ENCODE results near the gene TELO2.

Gene TELO2

DNA sequence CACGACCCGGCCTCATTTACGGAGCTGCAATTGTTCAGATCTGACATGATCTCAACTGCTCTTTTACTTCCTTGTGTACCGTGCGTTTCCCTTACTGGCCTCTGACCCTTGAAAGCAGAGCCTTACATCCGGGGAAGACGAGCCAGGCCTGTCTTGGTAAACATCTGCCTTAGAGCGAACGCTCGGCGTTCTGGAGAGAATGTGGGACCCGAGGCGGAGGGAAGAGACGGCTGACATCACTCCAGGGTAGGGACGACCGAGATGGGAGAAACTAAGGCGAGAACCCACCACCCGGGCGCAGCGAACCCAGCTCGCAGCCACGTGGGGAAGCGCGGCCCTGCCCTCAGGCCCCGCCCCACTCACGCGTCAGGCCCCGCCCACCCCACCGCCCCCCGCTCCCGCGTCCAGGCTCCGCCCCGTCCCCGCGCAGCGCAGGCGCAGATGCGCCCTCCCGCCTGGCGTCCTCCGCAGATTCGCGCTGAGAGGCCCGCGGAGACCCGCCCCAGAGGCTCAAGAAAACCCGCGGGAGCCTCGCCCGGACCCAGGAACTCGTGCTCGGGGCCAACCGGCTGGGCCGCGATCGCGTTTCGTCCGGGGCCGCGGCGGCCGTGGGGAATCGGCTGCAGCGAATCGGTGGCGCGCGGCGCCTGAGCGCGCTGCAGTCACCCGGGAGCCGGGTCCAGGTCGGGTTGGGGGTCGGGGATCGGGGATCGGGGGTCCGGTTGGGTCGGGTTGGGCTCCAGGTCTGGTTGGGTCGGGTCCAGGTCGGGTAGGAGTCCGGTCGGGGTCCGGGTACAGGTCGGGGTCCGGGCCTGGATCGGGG is at the start of gene TELO2:
Gene TELO2 (plus strand): TSS at position 438 of the 823 bp plus-strand sequence. CDS start 922 bp downstream, outside the sequence.
- Mint-ChIP-seq H3K9me3 (no peaks in the 10 kb centered on the region), H3K27ac (peak within 1 kb of the TSS; percentile 100), H3K36me3 (peaks cover 4% of the 10 kb centered on the region), H3K4me3 (peak within 1 kb of the TSS; percentile 97), H3K4me1 (peaks cover 10% of the 10 kb centered on the region), H3K27me3 (no peaks in the 10 kb centered on the region)

DNA sequence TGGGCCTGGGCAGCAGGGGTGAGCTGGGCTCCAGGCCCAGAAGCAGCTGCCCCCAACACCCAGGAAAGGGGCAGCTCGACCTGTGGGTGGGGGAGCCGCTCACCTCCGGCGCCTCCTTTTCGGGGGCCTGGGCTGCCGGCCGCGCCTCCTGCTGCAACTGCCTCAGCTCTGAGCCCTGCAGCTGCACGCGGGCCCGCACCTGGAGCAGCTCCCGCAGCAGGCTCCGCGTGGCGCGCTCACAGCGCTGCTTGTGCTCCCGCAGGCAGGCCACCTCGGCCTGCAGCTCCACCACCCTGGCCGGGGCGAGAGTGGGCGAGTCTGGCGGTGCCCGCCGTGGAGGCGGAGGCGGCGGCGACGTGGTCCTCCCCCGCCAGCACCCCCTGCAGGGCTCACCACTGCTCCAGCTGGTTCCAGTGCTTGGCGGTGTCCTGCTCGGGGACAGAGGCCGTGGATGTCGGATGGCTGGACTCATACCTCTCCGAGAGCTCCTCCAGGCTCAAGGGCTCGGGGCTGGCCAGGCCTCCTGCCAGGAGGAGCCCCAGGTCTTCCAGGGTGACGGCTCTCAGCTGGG is 49.7 kb upstream of the TELO2 start:
- H3K27ac Mint-ChIP-seq, result no peak overlapping the region

DNA sequence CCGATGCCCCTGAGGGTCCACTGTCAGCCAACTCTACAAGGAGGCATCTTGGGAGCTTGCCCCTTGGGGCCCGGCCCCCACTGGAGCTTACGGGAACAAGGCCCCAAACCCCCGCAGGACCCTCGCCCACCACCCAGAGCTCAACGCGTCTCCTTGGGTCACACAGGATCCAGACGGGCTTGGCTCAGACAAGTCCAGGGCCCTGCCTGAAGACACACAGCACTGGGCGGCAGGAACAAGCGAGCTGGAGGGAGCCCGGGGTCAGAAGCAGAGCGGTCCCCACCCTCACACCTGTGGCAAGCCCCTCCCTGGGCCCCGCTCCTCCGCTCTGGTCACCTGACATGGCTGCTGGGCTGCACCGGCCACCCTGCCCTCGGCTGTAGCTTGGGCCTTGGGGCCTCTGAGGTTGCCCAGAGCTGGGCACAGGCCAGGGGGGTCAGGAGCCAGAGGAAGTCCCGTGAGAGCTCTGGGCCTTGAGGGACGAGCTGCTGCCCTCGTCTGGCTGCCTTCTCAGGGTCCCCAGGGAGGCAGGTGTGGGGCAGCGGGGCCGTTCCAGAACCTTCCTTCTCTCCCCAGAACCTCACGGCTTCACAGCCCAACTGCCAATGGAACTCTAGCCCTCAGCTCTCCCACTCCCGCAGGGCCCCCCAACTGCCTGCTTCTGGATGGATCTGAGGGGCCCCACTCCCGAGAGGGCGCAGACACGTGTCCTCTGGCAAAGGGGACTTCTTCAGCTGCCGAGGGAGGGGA is 49.0 kb upstream of the TELO2 start, which contains the start of gene CCDC154:
Gene CCDC154 (minus strand): TSS at position 577 of the 750 bp plus-strand sequence. CDS start 234 bp downstream, at position 343.
- no peaks in the 10 kb centered on the region for H3K36me3 Mint-ChIP-seq
- no peaks in the 10 kb centered on the region for H3K4me1 Mint-ChIP-seq
- no peak within 1 kb of the TSS for H3K27ac Mint-ChIP-seq
- no peaks in the 10 kb centered on the region for H3K9me3 Mint-ChIP-seq
- H3K27me3 Mint-ChIP-seq, result no peaks in the 10 kb centered on the region
- no peak within 1 kb of the TSS for H3K4me3 Mint-ChIP-seq

More for the DNA sequence above, 49.7 kb upstream of the TELO2 start:
- Mint-ChIP-seq H3K27me3 (no peaks in the 10 kb centered on the region), H3K9me3 (no peaks in the 10 kb centered on the region), H3K4me3 (no peak overlapping the region), H3K4me1 (no peaks in the 10 kb centered on the region), H3K36me3 (no peaks in the 10 kb centered on the region)

DNA sequence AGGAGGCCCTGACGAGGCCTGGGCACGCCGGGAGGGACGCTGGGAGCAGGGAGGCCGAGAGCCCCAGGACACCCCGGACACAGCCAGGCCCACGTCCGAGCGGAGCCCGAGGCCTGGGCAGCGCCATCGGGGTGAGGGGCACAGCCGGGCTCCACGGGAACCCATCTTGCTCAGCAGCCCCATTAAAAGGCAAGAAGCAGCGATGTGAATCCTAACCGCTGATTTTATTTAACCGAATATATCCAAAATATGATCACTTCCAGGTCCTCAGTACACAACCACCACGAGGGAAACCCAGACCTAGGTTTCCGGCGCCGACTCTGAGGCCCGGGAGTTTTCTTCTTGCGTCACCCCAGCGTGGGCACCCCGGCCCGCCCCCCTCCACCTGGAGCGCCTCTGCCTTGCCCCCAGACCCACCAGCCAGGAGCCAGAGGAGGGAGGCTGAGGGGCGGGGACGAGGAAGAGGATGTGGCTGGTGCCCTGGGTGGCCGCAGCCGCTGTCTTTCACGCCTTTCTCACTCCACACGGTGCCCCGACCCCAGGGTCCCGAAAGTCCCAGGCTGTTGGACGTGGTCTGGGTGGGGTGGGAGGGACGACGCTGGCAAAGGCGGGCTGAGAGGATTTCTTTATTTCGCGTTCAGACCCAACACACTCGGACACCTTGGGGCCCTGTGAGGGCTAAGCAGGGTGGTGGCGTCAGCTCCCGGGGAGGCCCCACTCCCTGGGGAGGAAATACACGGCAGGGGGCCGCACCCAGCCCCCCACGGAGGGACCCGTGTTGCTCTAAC is 48.2 kb upstream of the TELO2 start:
- no peaks in the 10 kb centered on the region for H3K27me3 Mint-ChIP-seq
- no peak overlapping the region for H3K4me3 Mint-ChIP-seq
- H3K9me3 Mint-ChIP-seq, result no peaks in the 10 kb centered on the region
- no peak overlapping the region for H3K27ac Mint-ChIP-seq
- H3K36me3 Mint-ChIP-seq, result no peaks in the 10 kb centered on the region
- no peaks in the 10 kb centered on the region for H3K4me1 Mint-ChIP-seq

DNA sequence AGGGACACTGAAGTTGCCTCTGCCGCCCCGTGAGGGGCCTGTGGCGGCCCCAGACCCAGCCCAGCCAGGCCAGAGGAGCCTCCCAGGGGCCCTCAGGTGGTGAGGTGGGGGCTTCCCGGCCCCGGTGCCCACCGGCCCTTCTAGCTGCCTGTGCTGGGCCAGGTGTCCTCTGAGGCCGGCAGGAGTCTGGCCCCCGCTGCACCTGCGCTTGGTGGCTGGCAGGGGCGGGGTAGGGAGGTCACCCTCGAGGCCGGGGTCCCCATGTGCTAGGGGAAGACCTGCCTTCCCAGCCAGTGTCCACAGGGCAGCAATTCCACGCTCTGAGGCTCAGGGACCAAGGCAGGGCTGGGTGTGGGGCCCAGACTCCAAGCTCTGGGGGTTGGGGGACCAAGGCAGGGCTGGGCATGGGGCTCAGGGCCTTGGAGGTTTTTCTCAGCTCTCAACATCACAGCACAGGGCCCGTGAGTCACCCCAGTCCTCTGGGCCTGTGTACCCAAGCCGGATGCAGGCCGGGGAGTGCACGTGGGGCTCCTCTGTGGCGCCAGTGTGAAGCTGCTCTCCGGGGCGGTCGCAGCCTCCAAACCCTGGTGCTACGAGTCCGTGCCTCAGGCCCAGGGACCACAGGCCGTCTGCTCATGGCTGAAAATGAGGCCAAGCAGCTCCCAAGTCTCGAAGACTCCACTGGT is 47.5 kb upstream of the TELO2 start:
- H3K4me1 Mint-ChIP-seq, result no peaks in the 10 kb centered on the region
- no peak overlapping the region for H3K27ac Mint-ChIP-seq
- no peaks in the 10 kb centered on the region for H3K9me3 Mint-ChIP-seq
- H3K27me3 Mint-ChIP-seq, result no peaks in the 10 kb centered on the region
- no peak overlapping the region for H3K4me3 Mint-ChIP-seq
- H3K36me3 Mint-ChIP-seq, result no peaks in the 10 kb centered on the region

DNA sequence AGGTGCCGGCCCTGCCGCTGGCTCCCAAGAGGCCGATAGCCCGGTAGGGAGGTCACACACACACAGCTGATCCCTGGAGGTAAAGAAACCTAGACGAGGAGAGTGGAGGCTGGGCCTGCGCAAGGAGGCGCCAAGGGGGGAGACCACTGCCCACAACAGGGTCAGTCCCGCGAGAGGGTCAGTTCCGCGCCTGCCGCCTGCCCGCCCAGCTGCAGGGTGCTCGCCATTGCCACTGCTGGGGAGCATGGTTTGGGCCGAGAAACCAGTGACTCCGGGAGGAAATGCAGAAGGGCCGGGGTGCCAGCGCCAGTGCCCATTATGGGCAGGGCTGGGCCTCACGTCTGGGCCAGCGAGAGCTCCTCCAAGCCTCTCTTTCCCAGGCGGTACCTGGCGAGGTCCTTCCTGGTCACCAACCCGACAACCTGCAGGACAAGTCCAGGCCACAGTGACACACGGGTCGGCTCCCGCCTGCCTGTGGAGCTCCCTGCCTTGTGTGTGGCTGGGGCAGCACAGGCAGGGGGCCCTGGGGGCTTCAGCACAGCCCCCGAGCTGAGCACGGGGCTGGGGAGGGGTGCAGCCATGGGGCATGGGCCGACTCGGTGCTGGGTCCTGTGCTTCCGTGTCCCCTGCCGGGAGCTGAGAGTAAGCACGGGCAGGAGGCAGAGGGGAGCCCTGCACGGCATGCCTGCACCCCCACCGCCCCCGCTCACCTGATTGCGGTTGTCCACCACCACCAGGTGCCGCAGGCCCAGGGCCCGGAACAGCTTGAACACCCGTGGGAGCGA is 46.7 kb upstream of the TELO2 start:
- Mint-ChIP-seq H3K4me3 (no peak overlapping the region), H3K9me3 (no peaks in the 10 kb centered on the region), H3K4me1 (no peaks in the 10 kb centered on the region), H3K27ac (no peak overlapping the region), H3K36me3 (no peaks in the 10 kb centered on the region), H3K27me3 (no peaks in the 10 kb centered on the region)

DNA sequence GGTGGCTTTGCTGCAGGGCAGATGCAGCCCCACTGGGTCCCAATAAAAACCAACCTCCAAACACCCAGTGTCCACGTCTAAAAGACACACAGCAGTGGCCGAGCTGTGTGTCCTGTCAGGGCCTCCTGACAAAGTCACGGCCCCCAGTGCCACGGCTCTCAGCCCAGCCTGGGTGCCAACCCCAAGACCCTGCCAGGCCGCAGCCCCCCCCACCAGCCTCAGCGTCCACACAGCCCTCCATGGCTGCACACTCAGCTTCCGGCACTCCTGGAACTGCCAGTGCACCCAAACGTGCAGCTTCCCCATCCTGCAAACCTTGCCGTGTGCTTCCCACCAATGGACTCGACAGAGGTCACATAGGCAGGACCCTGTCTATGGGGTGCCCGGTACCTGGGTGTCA is 45.2 kb upstream of the TELO2 start:
- Mint-ChIP-seq H3K27me3 (no peaks in the 10 kb centered on the region), H3K27ac (no peak overlapping the region), H3K4me1 (no peaks in the 10 kb centered on the region), H3K4me3 (no peak overlapping the region), H3K36me3 (no peaks in the 10 kb centered on the region), H3K9me3 (no peaks in the 10 kb centered on the region)

DNA sequence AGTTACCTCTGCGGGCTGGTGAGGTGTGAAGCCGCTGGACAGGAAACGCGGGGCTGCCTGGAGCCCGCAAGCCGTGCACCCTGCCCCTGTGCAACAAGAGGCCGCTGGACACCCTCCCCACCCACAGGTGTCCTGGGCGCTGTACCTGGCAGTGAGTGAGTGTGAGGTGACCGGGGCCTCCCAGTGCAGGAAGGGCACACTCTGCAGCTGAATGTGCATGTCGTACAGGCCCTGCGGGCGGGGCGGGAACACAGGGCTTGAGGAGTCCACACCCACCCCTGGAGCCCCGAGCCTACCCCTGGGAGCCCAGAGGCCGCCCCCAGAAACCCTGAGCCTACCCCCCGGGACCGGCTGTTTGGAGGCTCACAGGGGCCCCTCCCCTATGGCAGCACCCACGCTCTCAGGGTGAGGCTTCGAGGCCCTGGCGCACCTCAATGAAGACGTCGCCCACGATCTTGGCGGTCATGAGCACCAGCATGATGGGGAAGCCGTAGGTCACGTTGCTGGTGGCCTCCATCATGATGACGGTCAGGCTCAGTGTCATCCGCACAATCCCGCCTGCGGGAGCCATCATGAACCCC is 44.5 kb upstream of the TELO2 start:
- Mint-ChIP-seq H3K27ac (peak overlapping the region; percentile 59), H3K4me1 (no peaks in the 10 kb centered on the region), H3K36me3 (no peaks in the 10 kb centered on the region), H3K4me3 (no peak overlapping the region), H3K9me3 (no peaks in the 10 kb centered on the region), H3K27me3 (no peaks in the 10 kb centered on the region)

DNA sequence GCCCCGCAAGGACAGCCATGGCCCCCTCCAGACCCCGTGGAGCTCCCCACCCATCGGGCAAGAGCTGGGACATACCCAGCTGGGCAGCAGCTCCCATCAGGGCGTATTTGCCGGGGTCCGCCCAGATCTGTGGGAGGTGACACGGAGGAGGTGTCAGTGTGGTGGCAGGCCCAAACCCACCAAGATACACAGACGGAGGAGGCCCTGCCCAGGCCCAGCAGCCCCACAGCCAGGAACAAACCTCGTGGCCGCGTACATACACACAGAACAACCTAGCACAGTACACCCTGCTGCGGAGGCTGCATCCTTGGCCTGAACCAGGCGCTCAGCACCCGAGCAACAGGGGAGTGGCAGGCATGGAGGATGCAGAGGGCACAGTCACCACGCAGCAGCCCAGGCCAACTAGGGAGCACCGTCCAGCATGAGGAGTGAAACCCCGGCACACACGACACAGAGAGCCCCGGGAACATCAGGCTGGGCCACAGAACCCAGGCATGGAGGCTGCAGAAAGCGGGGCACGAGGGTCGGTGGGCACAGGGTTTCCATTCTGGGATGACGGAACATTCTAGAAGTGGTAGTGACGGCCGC is 43.9 kb upstream of the TELO2 start:
- no peaks in the 10 kb centered on the region for H3K4me1 Mint-ChIP-seq
- H3K4me3 Mint-ChIP-seq, result no peak overlapping the region
- H3K27ac Mint-ChIP-seq, result peak overlapping the region; percentile 59
- H3K9me3 Mint-ChIP-seq, result no peaks in the 10 kb centered on the region
- no peaks in the 10 kb centered on the region for H3K36me3 Mint-ChIP-seq
- H3K27me3 Mint-ChIP-seq, result no peaks in the 10 kb centered on the region

DNA sequence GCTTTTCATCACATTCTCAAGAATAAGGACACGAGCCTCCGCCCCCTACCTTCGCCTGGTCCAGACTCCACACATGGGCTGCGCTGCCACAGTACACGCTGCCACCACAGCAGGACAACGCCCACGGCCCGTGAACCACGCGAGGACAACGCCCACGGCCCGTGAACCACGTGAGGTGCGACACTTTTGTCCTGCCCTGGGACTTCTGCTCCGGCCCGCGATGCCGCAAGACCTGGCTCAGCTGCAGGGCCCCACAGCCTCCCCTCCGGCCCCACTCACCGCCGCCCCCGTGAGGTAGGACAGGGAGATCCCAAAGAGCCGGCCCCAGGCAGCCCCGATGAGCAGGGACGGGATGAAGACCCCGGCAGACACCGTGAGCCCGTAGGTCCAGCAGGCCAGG is 42.9 kb upstream of the TELO2 start:
- H3K27me3 Mint-ChIP-seq, result no peaks in the 10 kb centered on the region
- H3K36me3 Mint-ChIP-seq, result no peaks in the 10 kb centered on the region
- no peak overlapping the region for H3K27ac Mint-ChIP-seq
- no peak overlapping the region for H3K4me3 Mint-ChIP-seq
- H3K4me1 Mint-ChIP-seq, result no peaks in the 10 kb centered on the region
- H3K9me3 Mint-ChIP-seq, result no peaks in the 10 kb centered on the region

DNA sequence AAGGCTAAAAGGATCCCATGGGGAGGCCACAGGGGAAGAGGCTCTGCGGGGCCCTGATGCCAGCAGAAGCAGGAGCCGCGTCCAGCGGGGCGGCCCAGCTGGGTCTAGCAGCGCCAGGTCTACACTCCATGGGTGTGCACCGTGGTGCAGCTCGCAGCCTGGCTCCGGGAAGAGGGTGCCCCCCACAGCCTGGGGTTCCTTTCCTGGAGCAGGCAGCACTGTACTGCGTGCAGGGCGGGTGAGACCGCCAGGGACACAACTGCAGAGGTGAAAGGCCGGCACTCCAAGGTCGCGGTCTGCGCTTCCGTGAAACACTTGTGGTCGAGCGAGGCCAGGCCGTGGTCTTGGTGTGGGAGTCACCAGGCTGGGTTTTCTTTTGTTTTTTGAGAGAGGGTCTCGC is 42.3 kb upstream of the TELO2 start:
- H3K27ac Mint-ChIP-seq, result no peak overlapping the region
- H3K36me3 Mint-ChIP-seq, result no peaks in the 10 kb centered on the region
- H3K4me3 Mint-ChIP-seq, result no peak overlapping the region
- H3K4me1 Mint-ChIP-seq, result no peaks in the 10 kb centered on the region
- H3K9me3 Mint-ChIP-seq, result no peaks in the 10 kb centered on the region
- no peaks in the 10 kb centered on the region for H3K27me3 Mint-ChIP-seq

DNA sequence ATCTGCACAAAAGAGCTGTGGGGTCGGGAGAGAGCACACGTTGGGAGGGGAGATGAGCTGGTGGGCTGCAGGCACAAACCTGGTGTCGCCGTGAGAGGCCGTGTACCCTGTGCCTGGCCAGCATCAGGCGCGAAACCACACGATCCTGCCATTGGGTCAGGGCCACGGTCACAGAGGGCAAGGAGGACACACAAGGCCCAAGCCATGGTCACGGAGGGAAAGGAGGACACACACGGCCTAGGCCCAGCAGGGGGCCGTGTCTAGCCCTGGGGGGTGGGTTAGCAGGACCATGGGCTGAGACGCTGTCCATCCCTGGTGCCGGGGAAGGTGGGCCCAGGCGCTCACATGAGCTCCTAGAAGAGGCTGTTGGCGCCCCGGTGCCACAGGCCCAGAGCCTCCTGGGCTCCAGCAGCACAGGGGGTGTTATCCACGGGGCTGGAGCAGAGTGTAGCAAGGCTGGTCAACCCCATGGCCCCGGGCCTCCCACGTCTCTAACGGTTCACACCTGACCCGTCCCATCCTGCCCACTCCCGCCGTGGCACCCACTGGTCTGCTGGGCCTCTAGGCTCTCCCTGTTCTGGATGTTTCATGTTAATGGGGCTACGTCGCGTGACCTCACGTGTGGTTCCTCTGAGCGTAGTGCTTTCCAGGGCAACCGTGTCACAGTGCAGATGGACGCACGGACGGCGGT is 41.3 kb upstream of the TELO2 start:
- no peaks in the 10 kb centered on the region for H3K27me3 Mint-ChIP-seq
- H3K27ac Mint-ChIP-seq, result no peak overlapping the region
- no peaks in the 10 kb centered on the region for H3K9me3 Mint-ChIP-seq
- H3K4me1 Mint-ChIP-seq, result no peaks in the 10 kb centered on the region
- H3K36me3 Mint-ChIP-seq, result no peaks in the 10 kb centered on the region
- no peak overlapping the region for H3K4me3 Mint-ChIP-seq

DNA sequence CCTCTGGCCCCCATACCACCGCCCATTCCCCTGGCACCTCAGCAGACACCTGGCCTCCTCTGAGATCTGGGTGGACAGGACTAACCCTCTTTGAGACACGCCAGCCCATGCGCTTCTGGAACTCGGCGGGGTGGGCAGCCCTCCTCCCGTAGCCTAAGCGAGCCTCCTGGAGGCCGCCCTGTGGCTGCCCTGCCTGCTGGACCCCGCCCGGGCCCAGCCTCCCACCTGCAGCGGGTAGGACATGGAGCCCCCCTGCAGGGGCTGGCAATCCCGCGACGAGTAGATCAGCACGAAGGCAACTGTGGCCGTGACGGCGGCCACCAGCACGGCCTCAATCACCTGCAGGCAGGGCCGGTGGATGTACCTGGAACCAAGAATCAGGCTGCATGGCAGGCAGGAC is 40.6 kb upstream of the TELO2 start:
- no peaks in the 10 kb centered on the region for H3K27me3 Mint-ChIP-seq
- no peaks in the 10 kb centered on the region for H3K36me3 Mint-ChIP-seq
- no peaks in the 10 kb centered on the region for H3K4me1 Mint-ChIP-seq
- no peaks in the 10 kb centered on the region for H3K9me3 Mint-ChIP-seq
- H3K4me3 Mint-ChIP-seq, result no peak overlapping the region
- H3K27ac Mint-ChIP-seq, result no peak overlapping the region

Data from activated naive CD4-positive, alpha-beta T cell treated with anti-CD3 and anti-CD28 coated beads, Interleukin-2, amount 50 U/mL, for 24 hours (primary cell).